Endothelial cell of umbilical vein (primary cell): Measurements from ENCODE around the gene CCT2. TPM values are rescaled to one million over a fixed set of nuclear protein-coding genes. Genes with fewer than 3 reads are reported as not detected.

ENCODE experiments used
- BruUV-seq: library from RNA; stranded (reverse); fragments of 400-500 nt; replicated peaks from 2 replicates; lab custom pipeline; 2021; lab: Mats Ljungman, UMichigan
- CTCF ChIA-PET: fragments of 300-600, 350-600 bp; sonication (Branson Sonifier 250); formaldehyde crosslinking; loops from one replicate; lab custom pipeline; 2021; ENCODE audit warnings: antibody characterized with exemption, inconsistent platforms; lab: Charles Lee
- POLR2A ChIA-PET: fragments of 300-600, 350-600 bp; sonication (Branson Sonifier 250); formaldehyde crosslinking; loops from one replicate; lab custom pipeline; 2021; ENCODE audit warnings: antibody characterized with exemption, inconsistent platforms; lab: Charles Lee
- DNase-seq: peaks from one replicate; pipeline ENCODE4 v3.0.0-alpha.2; 2011; ENCODE audit warnings: low read depth, low spot score
- FAIRE-seq: peaks from 2 replicates; lab custom pipeline; 2011; peaks lifted over from hg19 to GRCh38; lab: Jason Lieb, UNC
- H2AFZ ChIP-seq: 2 replicates; pipeline ENCODE4 v1.6.0; 2012; ENCODE audit warnings: low read depth, low read length, control low read depth, inconsistent platforms
- H3K27ac ChIP-seq: 2 replicates; pipeline ENCODE4 v1.5.1; 2011; ENCODE audit warnings: low read depth, mild to moderate bottlenecking, control low read depth, low read length, moderate library complexity; ENCODE audit not compliant: insufficient read depth
- H3K27me3 ChIP-seq, 2 experiments: 2 replicates each; pipeline versions ENCODE4 v1.6.0 to v1.6.1; 2011; ENCODE audit warnings: low read length in 2 of 2, mixed read lengths in 1 of 2; ENCODE audit not compliant: control insufficient read depth in 2 of 2, insufficient read depth in 2 of 2
- H3K36me3 ChIP-seq, 2 experiments: 2 replicates in 1 of 2; 3 replicates in 1 of 2; pipeline ENCODE4 v1.5.1; 2011; ENCODE audit warnings: low read length in 2 of 2, mild to moderate bottlenecking in 1 of 2, moderate library complexity in 1 of 2; ENCODE audit not compliant: control insufficient read depth in 2 of 2, insufficient read depth in 2 of 2; ENCODE audit errors: extremely low read depth in 1 of 2
- H3K4me1 ChIP-seq: 3 replicates; pipeline ENCODE4 v1.5.1; 2011; ENCODE audit warnings: mild to moderate bottlenecking, low read length; ENCODE audit not compliant: control insufficient read depth, insufficient read depth; ENCODE audit errors: extremely low read depth
- H3K4me2 ChIP-seq: 2 replicates; pipeline ENCODE4 v1.6.1; 2011; ENCODE audit warnings: low read length, control low read depth, mixed read lengths; ENCODE audit not compliant: insufficient read depth
- H3K4me3 ChIP-seq, 3 experiments: fragments of 200-600 bp in 1 of 3; sonication (generic), shearing (Covaris generic) in 1 of 3; replicated peaks in 1 of 3; 2 replicates each; pipeline ENCODE4 v1.5.1; 2011 to 2016; ENCODE audit warnings: control low read depth in 3 of 3, low read length in 3 of 3, mild to moderate bottlenecking in 2 of 3, inconsistent platforms in 1 of 3, low read depth in 1 of 3, moderate library complexity in 1 of 3; ENCODE audit not compliant: insufficient read depth in 1 of 3
- H3K79me2 ChIP-seq: 2 replicates; pipeline ENCODE4 v1.6.0; 2012; ENCODE audit warnings: low read length, inconsistent platforms; ENCODE audit not compliant: control insufficient read depth, insufficient read depth
- H3K9ac ChIP-seq: replicated peaks from 2 replicates; pipeline ENCODE3; 2011; ENCODE audit warnings: low read length, control low read depth; ENCODE audit not compliant: insufficient read depth; ENCODE audit errors: extremely low read depth
- H3K9me1 ChIP-seq: replicated peaks from 3 replicates; pipeline ENCODE4 v1.6.0; 2011; ENCODE audit warnings: mild to moderate bottlenecking, low read length; ENCODE audit not compliant: control insufficient read depth, insufficient read depth; ENCODE audit errors: extremely low read depth
- H3K9me3 ChIP-seq: replicated peaks from 2 replicates; pipeline ENCODE4 v1.5.1; 2012; ENCODE audit warnings: low read length, inconsistent platforms; ENCODE audit not compliant: control insufficient read depth, insufficient read depth
- H4K20me1 ChIP-seq: replicated peaks from 2 replicates; pipeline ENCODE3; 2011; ENCODE audit warnings: mild to moderate bottlenecking, low read length; ENCODE audit not compliant: control insufficient read depth, insufficient read depth; ENCODE audit errors: extremely low read depth
- EZH2 ChIP-seq: IDR thresholded peaks from 2 replicates; pipeline ENCODE4 v1.6.1; 2012; ENCODE audit warnings: borderline replicate concordance, low read depth, mild to moderate bottlenecking, moderate library complexity, low read length, inconsistent platforms; ENCODE audit not compliant: severe bottlenecking
- FOS ChIP-seq: IDR thresholded peaks from 2 replicates; pipeline ENCODE4 v1.6.1; 2011; ENCODE audit warnings: mild to moderate bottlenecking, low read length, moderate library complexity, borderline replicate concordance; ENCODE audit not compliant: insufficient read depth
- GATA2 ChIP-seq: IDR thresholded peaks from 2 replicates; pipeline ENCODE4 v1.7.0; 2011; ENCODE audit warnings: low read depth, mild to moderate bottlenecking, moderate library complexity, mixed read lengths, low read length; ENCODE audit not compliant: insufficient read length, insufficient read depth
- JUN ChIP-seq: IDR thresholded peaks from 2 replicates; pipeline ENCODE4 v1.6.1; 2011; ENCODE audit warnings: borderline replicate concordance, low read depth; ENCODE audit not compliant: insufficient read length, insufficient read depth
- MYC ChIP-seq: IDR thresholded peaks from one replicate; pipeline ENCODE4 v1.6.1; 2011; ENCODE audit warnings: mild to moderate bottlenecking, low read depth, low read length
- POLR2A ChIP-seq: IDR thresholded peaks from 2 replicates; pipeline ENCODE4 v1.6.1; 2012; ENCODE audit warnings: low read depth, mild to moderate bottlenecking, control low read depth, low read length
- POLR2AphosphoS5 ChIP-seq: IDR thresholded peaks from 2 replicates; pipeline ENCODE4 v1.6.1; 2012; ENCODE audit warnings: low read depth, mild to moderate bottlenecking, control low read depth, low read length, moderate library complexity; ENCODE audit not compliant: insufficient read depth
- dilution Hi-C: fragments of 300-500 bp; cut with MboI; formaldehyde crosslinking; loops from one replicate; pipeline ENCODE4 v1.15.0; 2019; ENCODE audit warnings: low sequenced_read_pairs; ENCODE audit not compliant: extremely low pct_ligation_motif_present
- intact Hi-C: fragments of 100-400 bp; cut with micrococcal nuclease; formaldehyde crosslinking; loops from one replicate; pipeline ENCODE4 v1.10.0; 2022
- polyA plus RNA-seq, 4 experiments: library from polyadenylated mRNA; depleted of rRNA in 3 of 4; stranded (reverse) in 3 of 4; unstranded in 1 of 4; fragments of >200 nt; gene quantifications; 2 replicates each; pipeline versions ENCODE4 v1.2.1 to v1.2.3, GENCODE V29; 2011 to 2012; ENCODE audit warnings: missing spikeins in 1 of 4
- total RNA-seq: library from RNA; stranded (reverse); gene quantifications from 2 replicates; pipeline ENCODE4 v1.2.3, GENCODE V29; 2021
- TF ChIP-seq, protein P1 (sequence below): IDR thresholded peaks from 2 replicates; pipeline ENCODE4 v1.6.1; 2011; ENCODE audit not compliant: insufficient read depth, insufficient read length
- TF ChIP-seq, protein P2 (sequence below), 2 donors: IDR thresholded peaks; 1 replicate in 1 of 2; 2 replicates in 1 of 2; pipeline ENCODE4 v1.5.1; 2011; ENCODE audit warnings: low read length in 2 of 2, mild to moderate bottlenecking in 2 of 2, moderate library complexity in 2 of 2, control low read depth in 1 of 2, inconsistent platforms in 1 of 2, low read depth in 1 of 2; ENCODE audit not compliant: insufficient read depth in 1 of 2; ENCODE audit errors: extremely low read depth in 1 of 2

Gene CCT2
- total and polyA plus RNA-seq, 2 donors (not counting 3 experiments of a cell fraction or from before 2014, with no cell fraction given) = 138 to 245 TPM

DNA sequence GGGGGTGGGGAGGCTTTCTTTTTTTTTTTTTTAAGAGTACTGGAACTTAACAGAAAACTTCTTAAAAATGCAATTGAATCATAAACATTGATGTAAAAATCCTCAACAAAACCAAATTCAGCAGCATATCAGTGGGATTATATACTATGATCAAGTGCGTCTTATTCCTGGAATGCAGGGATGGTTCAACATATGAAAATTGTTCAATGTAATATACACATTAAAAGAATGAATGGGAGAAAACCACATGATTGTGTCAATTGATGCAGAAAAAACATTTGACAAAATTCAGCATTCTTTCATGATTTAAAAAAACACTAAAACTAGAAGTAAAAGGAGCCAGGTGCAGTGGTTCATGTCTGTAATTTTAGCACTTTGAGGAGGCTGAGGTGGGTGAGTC is 41.2 kb upstream of the CCT2 start:
- Histone ChIP-seq H3K4me3 (no peak overlapping the region), H3K79me2 (no peaks in the 10 kb centered on the region), H3K36me3 (no peaks in the 10 kb centered on the region), H2AFZ (no peak overlapping the region), H3K9ac (no peak overlapping the region), H4K20me1 (no peaks in the 10 kb centered on the region), H3K4me2 (no peak overlapping the region), H3K4me1 (no peaks in the 10 kb centered on the region), H3K9me3 (no peaks in the 10 kb centered on the region), H3K27ac (no peak overlapping the region), H3K27me3 (no peaks in the 10 kb centered on the region), H3K9me1 (no peaks in the 10 kb centered on the region)
- TF ChIP-seq, protein P1, sequence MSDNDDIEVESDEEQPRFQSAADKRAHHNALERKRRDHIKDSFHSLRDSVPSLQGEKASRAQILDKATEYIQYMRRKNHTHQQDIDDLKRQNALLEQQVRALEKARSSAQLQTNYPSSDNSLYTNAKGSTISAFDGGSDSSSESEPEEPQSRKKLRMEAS = no peak
- TF ChIP-seq EZH2 = no peak
- TF ChIP-seq POLR2A = no peak
- TF ChIP-seq FOS = no peak
- no peak for TF ChIP-seq GATA2
- TF ChIP-seq POLR2AphosphoS5 = no peak
- intact Hi-C loops (no loop called here), dilution Hi-C loops (no loop called here)
- no peak for FAIRE-seq
- BruUV-seq = no TSS peak
- no peak for DNase-seq
- POLR2A ChIA-PET = no interaction called here
- CTCF ChIA-PET = interaction anchor here (1.5 kb wide), 1 partner anchor 9 kb away, joined by 4 read pairs; no protein-coding TSS in a partner anchor

DNA sequence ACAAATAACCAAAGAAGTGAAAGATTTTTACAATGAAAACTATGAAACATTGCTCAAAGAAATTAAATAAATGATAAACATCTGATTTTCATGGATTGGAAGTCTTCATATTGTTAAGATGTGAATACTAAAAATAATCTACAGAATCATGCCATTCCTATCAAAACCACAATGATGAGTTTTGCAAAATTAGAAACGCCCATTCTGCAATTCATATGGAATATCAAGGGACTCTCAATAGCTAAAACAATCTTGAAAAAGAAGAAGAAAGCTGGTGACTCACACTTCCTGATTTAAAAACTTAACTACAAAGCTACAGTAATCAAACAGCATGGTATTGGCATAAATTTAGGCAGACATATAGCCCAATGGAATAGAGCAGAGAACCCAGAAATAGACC is 40.2 kb upstream of the CCT2 start:
- FAIRE-seq = no peak
- no peaks in the 10 kb centered on the region for H3K9me1 ChIP-seq
- intact Hi-C loops (no loop called here), dilution Hi-C loops (no loop called here)
- H3K9ac ChIP-seq = no peak overlapping the region
- H3K27ac ChIP-seq = no peak overlapping the region
- no peak overlapping the region for H3K4me3 ChIP-seq
- H3K79me2 ChIP-seq = no peaks in the 10 kb centered on the region
- DNase-seq = no peak
- H3K9me3 ChIP-seq = no peaks in the 10 kb centered on the region
- H3K36me3 ChIP-seq = no peaks in the 10 kb centered on the region
- BruUV-seq = no TSS peak
- CTCF ChIA-PET = no interaction called here
- H3K4me2 ChIP-seq = no peak overlapping the region
- H2AFZ ChIP-seq = no peak overlapping the region
- no peaks in the 10 kb centered on the region for H3K4me1 ChIP-seq
- H4K20me1 ChIP-seq = no peaks in the 10 kb centered on the region
- TF ChIP-seq EZH2 (no peak), FOS (peak; percentile 9), POLR2A (no peak), JUN (no peak), MYC (no peak)
- TF ChIP-seq, protein P1 = no peak
- TF ChIP-seq, protein P2, sequence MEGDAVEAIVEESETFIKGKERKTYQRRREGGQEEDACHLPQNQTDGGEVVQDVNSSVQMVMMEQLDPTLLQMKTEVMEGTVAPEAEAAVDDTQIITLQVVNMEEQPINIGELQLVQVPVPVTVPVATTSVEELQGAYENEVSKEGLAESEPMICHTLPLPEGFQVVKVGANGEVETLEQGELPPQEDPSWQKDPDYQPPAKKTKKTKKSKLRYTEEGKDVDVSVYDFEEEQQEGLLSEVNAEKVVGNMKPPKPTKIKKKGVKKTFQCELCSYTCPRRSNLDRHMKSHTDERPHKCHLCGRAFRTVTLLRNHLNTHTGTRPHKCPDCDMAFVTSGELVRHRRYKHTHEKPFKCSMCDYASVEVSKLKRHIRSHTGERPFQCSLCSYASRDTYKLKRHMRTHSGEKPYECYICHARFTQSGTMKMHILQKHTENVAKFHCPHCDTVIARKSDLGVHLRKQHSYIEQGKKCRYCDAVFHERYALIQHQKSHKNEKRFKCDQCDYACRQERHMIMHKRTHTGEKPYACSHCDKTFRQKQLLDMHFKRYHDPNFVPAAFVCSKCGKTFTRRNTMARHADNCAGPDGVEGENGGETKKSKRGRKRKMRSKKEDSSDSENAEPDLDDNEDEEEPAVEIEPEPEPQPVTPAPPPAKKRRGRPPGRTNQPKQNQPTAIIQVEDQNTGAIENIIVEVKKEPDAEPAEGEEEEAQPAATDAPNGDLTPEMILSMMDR (IDR thresholded peaks at IDR 0.05; ENCODE audit: extremely low read depth in 1 of 2, insufficient read depth in 1 of 2, low read depth in 1 of 2, low read length in 2 of 2) = no peak
- POLR2A ChIA-PET = no interaction called here
- H3K27me3 ChIP-seq = no peaks in the 10 kb centered on the region
